Sigmoid colon (tissue), 4 donors: Measurements from ENCODE around the gene MTPN.

ENCODE experiments used
- EP300 ChIP-seq, 4 donors: sonication (generic); formaldehyde crosslinking; IDR thresholded peaks; one replicate each; pipeline ENCODE4 v1.6.1; 2017; ENCODE audit warnings: antibody characterized with exemption in 4 of 4
- POLR2A ChIP-seq, 2 donors: fragments of 450-650 bp; IDR thresholded peaks; one replicate each; pipeline ENCODE4 v1.6.1; 2016; ENCODE audit warnings: antibody characterized with exemption in 2 of 2, mild to moderate bottlenecking in 2 of 2, moderate library complexity in 2 of 2
- POLR2AphosphoS5 ChIP-seq, 4 donors: sonication (generic); formaldehyde crosslinking; IDR thresholded peaks; one replicate each; pipeline ENCODE4 v1.6.1; 2017; ENCODE audit warnings: antibody characterized with exemption in 4 of 4
- TF ChIP-seq, protein P1 (sequence below), 4 experiments: fragments of 450-650 bp in 3 of 4; fragments of 200-600 bp in 1 of 4; IDR thresholded peaks; one replicate each; pipeline ENCODE4 v1.5.1; 2016 to 2019; ENCODE audit warnings: antibody characterized with exemption in 4 of 4, mild to moderate bottlenecking in 3 of 4, moderate library complexity in 2 of 4

DNA sequence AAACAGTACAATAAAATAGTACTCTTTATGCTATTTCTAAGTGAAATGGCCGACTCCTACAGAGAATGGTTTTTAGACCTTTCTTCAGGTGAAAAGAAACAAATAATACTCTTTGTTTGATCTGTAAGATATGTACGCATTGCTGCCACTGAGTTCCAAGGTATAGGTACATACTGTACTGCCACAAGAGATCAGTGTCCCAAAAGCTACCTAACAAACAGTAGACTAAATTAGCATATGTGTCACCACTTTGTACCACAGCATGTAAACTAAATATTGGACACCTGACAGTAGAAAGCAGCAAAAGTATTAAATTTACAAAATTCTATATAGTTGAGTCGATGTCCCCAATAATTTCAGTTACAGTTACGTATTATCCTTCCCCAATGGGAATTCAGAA, 14.4 kb downstream of the MTPN start:
- no peak for TF ChIP-seq POLR2A (IDR thresholded peaks at IDR 0.05)
- TF ChIP-seq, protein P1, sequence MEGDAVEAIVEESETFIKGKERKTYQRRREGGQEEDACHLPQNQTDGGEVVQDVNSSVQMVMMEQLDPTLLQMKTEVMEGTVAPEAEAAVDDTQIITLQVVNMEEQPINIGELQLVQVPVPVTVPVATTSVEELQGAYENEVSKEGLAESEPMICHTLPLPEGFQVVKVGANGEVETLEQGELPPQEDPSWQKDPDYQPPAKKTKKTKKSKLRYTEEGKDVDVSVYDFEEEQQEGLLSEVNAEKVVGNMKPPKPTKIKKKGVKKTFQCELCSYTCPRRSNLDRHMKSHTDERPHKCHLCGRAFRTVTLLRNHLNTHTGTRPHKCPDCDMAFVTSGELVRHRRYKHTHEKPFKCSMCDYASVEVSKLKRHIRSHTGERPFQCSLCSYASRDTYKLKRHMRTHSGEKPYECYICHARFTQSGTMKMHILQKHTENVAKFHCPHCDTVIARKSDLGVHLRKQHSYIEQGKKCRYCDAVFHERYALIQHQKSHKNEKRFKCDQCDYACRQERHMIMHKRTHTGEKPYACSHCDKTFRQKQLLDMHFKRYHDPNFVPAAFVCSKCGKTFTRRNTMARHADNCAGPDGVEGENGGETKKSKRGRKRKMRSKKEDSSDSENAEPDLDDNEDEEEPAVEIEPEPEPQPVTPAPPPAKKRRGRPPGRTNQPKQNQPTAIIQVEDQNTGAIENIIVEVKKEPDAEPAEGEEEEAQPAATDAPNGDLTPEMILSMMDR (IDR thresholded peaks at IDR 0.05) = no peak
- TF ChIP-seq POLR2AphosphoS5 (IDR thresholded peaks at IDR 0.05) = no peak
- TF ChIP-seq EP300 (IDR thresholded peaks at IDR 0.05) = no peak
